ENCODE measurements around the gene LAD1.

Gene LAD1

GRCh38 chr1:201347498-201348210, 51.5 kb downstream of the LAD1 start:
- DNase-seq (ENCODE audit: low spot score), result no peak

- DNase-seq (ENCODE audit: low spot score), result no peak
Observed at GRCh38 chr1:201346987-201347386, 52.1 kb downstream of the LAD1 start.

GRCh38 chr1:201346337-201346939, 52.7 kb downstream of the LAD1 start:
- peak; percentile 57 for DNase-seq (ENCODE audit: low spot score)

- no peak for DNase-seq (ENCODE audit: low spot score)
Observed at GRCh38 chr1:201345081-201345355, 54.1 kb downstream of the LAD1 start.

- no peak for DNase-seq (ENCODE audit: low spot score)
Observed at GRCh38 chr1:201344206-201345080, 54.7 kb downstream of the LAD1 start.

- DNase-seq (ENCODE audit: low spot score), result no peak
Observed at GRCh38 chr1:201341377-201341776, 57.7 kb downstream of the LAD1 start.

GRCh38 chr1:201336711-201337450, 62.2 kb downstream of the LAD1 start:
- DNase-seq (ENCODE audit: low spot score), result no peak

- DNase-seq (ENCODE audit: low spot score), result no peak
Observed at GRCh38 chr1:201335901-201336300, 63.2 kb downstream of the LAD1 start.

- DNase-seq (ENCODE audit: low spot score), result no peak
Observed at GRCh38 chr1:201335174-201335870, 63.8 kb downstream of the LAD1 start.

- no peak for DNase-seq (ENCODE audit: low spot score)
Observed at GRCh38 chr1:201334325-201335173, 64.6 kb downstream of the LAD1 start.

GRCh38 chr1:201332616-201333335, 66.3 kb downstream of the LAD1 start:
- DNase-seq (ENCODE audit: low spot score), result no peak

GRCh38 chr1:201332021-201332420, 67.1 kb downstream of the LAD1 start:
- DNase-seq (ENCODE audit: low spot score), result no peak

GRCh38 chr1:201331166-201331565, 68.0 kb downstream of the LAD1 start:
- DNase-seq (ENCODE audit: low spot score), result no peak

Data from kidney tubule cell (primary cell).